Vagina (tissue), 2 donors: ENCODE results near the gene SLC38A9.
A peak's percentile ranks its signal among the peaks of the same experiment; 100 is the strongest.

Experiments
- CTCF ChIP-seq, 3 experiments: fragments of 450-650 bp in 2 of 3; fragments of 200-600 bp in 1 of 3; sonication (generic) in 1 of 3; IDR thresholded peaks; one replicate each; pipeline ENCODE4 v1.5.1; 2017 to 2019; ENCODE audit warnings: antibody characterized with exemption in 3 of 3, mild to moderate bottlenecking in 2 of 3, moderate library complexity in 2 of 3
- POLR2AphosphoS5 ChIP-seq, 2 donors: sonication (generic); formaldehyde crosslinking; IDR thresholded peaks; one replicate each; pipeline ENCODE4 v1.9.0; 2017; ENCODE audit warnings: antibody characterized with exemption in 2 of 2, mild to moderate bottlenecking in 2 of 2, low read depth in 1 of 2; ENCODE audit not compliant: insufficient read depth in 1 of 2

DNA sequence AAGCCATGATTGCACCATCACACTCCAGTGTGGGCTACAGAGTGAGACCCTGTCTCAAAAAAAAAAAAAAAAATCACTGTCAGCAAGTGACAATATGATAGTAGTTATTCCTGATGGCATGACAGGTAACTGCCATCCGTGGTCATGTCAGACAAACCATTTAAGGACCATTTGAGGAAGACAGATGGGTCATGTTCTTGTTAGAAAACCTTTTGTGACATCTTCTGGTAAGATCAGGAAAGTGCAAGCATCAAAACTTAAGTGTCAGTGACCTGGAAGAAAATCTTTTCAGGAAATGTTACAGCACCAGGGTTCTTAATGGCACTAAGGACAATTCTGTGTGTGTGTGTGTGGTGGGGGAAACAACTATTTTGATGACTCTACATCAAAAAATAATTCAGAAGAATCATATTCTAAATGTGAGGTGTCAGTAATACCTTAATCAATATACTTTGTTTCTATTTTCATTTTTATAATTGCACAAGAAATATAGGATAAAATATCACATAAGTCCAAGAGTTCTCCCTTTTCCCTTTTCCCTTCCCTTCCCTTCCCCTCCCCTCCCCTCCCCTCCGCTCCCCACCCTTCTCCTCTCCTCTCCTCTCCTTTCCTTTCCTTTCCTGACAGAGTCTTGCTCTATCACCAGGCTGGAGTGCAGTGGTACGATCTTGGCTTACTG lies 17.8 kb downstream of the SLC38A9 start:
- TF ChIP-seq CTCF (IDR thresholded peaks at IDR 0.05) (peak in 1 of 3 experiments; percentile 25), POLR2AphosphoS5 (IDR thresholded peaks at IDR 0.05; ENCODE audit: insufficient read depth in 1 of 2, low read depth in 1 of 2) (no peak)
